ENCODE results near the gene TNS3.

DNA sequence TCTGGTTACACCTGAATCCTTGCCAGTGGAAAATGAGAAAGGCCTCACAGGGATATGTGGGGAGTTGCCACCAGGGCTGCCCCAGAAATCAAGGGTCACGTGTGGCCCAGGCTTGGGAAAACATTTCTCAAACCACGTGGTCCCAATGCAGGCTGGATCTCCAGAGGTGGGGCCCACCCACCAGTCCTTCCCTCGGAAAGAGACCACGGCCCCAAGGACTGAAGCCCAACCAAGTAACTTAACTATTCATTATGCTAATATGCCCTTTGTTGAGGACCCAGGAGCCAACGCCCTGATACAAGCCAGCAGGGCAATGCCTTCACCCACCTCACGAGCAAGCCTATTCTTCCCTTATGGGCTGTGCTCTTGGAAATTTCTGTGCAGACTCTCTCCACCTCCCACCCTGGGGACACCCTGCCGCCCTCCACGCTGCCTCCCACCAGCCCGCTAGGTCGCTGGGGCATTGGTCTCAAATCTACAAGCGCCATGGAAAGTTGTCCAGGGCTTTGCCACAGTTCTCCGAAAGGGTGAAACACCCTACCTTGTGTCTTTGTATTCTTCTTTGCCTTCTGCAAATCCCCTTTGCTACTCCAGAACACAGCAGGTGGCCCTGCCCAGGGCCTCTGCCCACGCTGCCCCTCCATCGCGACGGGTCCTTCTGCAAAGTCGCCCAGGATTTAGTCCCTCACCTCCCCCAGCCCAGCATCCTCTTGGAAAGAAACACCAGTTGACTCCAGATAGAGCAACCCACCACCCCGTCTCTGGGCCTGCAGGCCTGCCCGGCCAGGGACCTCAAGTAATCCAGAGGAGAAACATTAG lies 8.8 kb downstream of the TNS3 start:
- TF ChIP-seq POLR2A (IDR thresholded peaks at IDR 0.05; ENCODE audit: insufficient read depth in 1 of 2, low read depth in 2 of 2, low read length in 2 of 2) (no peak), CREBL2 (CRISPR knock-in tag; IDR thresholded peaks at IDR 0.05; ENCODE audit: borderline replicate concordance) (no peak), MXI1 (IDR thresholded peaks at IDR 0.05; ENCODE audit: borderline replicate concordance, low read depth, low read length) (no peak; the same call in 2 of the 3 replicates), POLR2AphosphoS2 (IDR thresholded peaks at IDR 0.05; ENCODE audit: low read depth, low read length) (no peak), PBX3 (CRISPR knock-in tag; IDR thresholded peaks at IDR 0.05; ENCODE audit: borderline replicate concordance) (no peak), PPARG (CRISPR knock-in tag; conservative IDR thresholded peaks at IDR 0.05) (no peak), FOXK2 (IDR thresholded peaks at IDR 0.05) (no peak), SNAI1 (CRISPR knock-in tag; IDR thresholded peaks at IDR 0.05; ENCODE audit: borderline replicate concordance) (no peak)
- TF ChIP-seq, protein P1, sequence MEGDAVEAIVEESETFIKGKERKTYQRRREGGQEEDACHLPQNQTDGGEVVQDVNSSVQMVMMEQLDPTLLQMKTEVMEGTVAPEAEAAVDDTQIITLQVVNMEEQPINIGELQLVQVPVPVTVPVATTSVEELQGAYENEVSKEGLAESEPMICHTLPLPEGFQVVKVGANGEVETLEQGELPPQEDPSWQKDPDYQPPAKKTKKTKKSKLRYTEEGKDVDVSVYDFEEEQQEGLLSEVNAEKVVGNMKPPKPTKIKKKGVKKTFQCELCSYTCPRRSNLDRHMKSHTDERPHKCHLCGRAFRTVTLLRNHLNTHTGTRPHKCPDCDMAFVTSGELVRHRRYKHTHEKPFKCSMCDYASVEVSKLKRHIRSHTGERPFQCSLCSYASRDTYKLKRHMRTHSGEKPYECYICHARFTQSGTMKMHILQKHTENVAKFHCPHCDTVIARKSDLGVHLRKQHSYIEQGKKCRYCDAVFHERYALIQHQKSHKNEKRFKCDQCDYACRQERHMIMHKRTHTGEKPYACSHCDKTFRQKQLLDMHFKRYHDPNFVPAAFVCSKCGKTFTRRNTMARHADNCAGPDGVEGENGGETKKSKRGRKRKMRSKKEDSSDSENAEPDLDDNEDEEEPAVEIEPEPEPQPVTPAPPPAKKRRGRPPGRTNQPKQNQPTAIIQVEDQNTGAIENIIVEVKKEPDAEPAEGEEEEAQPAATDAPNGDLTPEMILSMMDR (CRISPR knock-in tag; IDR thresholded peaks at IDR 0.05), result no peak
- TF ChIP-seq, protein P2, sequence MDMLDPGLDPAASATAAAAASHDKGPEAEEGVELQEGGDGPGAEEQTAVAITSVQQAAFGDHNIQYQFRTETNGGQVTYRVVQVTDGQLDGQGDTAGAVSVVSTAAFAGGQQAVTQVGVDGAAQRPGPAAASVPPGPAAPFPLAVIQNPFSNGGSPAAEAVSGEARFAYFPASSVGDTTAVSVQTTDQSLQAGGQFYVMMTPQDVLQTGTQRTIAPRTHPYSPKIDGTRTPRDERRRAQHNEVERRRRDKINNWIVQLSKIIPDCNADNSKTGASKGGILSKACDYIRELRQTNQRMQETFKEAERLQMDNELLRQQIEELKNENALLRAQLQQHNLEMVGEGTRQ (IDR thresholded peaks at IDR 0.05; ENCODE audit: low read depth, low read length), result peak; percentile 39; the same call in 1 of the 2 replicates
- TF ChIP-seq, protein P2 (CRISPR knock-in tag; IDR thresholded peaks at IDR 0.05; ENCODE audit: borderline replicate concordance), result peak; percentile 76; the same call in 1 of the 2 replicates

All from HepG2 (cell line).